ENCODE data around the gene ARVCF. TPM values are rescaled to one million over a fixed set of nuclear protein-coding genes. Genes with fewer than 3 reads are reported as not detected.

The ARVCF gene
- total RNA-seq, 4 donors from 2014 or later: 32.5 to 61.5 (median 39.5) TPM

DNA sequence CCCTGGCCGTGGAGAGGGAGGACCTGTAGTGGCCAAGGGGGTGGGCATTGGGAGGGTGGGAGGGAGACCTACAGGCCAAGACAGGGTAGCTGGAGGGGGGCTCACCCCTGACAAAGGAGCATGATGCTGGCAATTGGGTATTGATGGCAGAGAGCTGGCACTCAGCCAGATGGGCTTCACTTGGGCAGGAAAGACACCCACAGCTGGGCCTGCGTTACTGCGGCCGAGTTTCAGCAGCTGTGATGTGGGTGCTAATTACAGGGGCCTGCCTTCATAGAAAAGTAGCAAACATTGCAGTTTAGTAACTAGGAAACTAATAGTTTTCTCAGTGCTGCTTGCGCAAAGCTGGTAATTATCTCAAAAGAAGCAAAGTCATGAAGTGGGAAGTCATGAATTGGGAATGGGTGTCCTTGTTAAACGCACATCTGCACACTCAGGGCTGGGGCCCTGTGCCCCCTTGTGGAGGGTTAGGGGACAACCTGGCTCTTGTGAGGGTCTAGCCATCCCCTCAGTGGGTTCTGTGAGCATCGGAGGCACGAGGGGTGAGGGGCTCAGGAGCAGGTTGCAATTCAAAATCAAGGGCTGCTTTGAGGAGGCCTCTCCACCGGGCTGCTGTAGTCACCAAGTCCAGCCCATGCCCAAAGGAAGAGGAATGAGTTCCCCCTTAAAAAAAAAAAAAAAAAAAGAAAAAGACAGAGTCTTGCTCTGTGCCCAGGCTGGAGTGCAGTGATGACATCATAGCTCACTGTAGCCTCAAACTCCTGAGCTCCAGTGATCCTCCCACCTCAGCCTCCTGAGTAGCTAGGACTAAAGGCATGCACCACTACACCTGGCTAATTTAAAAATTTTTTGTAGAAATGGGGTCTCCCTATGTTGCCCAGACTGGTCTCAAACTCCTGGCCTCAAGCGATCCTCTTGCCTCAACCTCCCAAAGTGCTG is 50.6 kb downstream of the ARVCF start:
- Histone ChIP-seq H3K36me3 (peaks cover 0 to 81% of the 10 kb centered on the region in 2 donors), H3K4me1 (peaks cover 0 to 34% (median 13%) of the 10 kb centered on the region in 3 donors), H3K27ac (peak overlapping the region in 1 of 4 donors; percentile 4), H3K9me3 (no peaks in the 10 kb centered on the region), H3K4me3 (no peak overlapping the region), H3K27me3 (no peaks in the 10 kb centered on the region)
- no peak for ATAC-seq
- TF ChIP-seq EP300 (IDR thresholded peaks at IDR 0.05) (no peak), POLR2AphosphoS5 (IDR thresholded peaks at IDR 0.05) (no peak)
- WGBS, 2 donors (ENCODE audit: low coverage in 1 of 2): 67 to 87% methylated on average over 3 to 4 of the region's 10 CpGs

DNA sequence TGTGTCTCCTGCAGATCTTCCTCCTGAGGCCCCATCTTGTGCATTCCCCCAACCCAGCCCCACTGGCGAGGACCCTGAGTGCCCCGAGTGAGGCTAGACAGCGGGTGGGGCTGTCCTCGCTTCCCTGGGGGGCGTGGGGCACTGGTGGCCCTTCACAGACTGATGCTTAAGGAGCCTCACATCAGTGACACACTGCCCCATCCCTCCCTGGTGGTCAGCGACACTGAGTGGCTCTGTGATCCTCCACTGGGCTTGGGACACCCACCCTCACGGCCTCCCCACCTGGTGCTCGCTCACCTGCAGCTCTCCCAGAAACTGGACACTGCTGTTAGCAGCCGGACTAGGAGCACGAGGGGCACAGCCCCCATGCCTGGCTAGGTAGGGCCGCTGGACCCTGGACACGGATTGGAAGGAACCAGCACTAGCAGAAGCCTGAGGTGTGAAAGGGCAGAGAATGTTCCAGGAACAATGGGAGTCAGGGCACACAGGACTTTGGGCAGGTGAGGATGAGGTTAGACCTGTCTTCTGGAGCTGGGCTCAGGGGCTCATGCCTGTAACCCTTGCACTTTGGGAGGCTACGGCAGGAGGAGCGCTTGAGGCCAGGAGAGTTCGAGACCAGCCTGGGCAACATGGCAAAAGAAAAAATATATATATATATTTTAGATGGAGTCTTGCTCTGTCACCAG is 51.8 kb downstream of the ARVCF start:
- Histone ChIP-seq H3K36me3 (peaks cover 0 to 71% of the 10 kb centered on the region in 2 donors), H3K27ac (no peak overlapping the region), H3K4me1 (peaks cover 0 to 36% (median 14%) of the 10 kb centered on the region in 3 donors), H3K9me3 (no peaks in the 10 kb centered on the region), H3K27me3 (no peaks in the 10 kb centered on the region), H3K4me3 (no peak overlapping the region)
- whole genome bisulfite sequencing, 2 donors (ENCODE audit: low coverage in 1 of 2): 76 to 89% methylated on average over 3 to 5 of the region's 15 CpGs
- ATAC-seq: no peak
- TF ChIP-seq POLR2A (IDR thresholded peaks at IDR 0.05): no peak
- TF ChIP-seq POLR2AphosphoS5 (IDR thresholded peaks at IDR 0.05): no peak
- TF ChIP-seq, protein P1, sequence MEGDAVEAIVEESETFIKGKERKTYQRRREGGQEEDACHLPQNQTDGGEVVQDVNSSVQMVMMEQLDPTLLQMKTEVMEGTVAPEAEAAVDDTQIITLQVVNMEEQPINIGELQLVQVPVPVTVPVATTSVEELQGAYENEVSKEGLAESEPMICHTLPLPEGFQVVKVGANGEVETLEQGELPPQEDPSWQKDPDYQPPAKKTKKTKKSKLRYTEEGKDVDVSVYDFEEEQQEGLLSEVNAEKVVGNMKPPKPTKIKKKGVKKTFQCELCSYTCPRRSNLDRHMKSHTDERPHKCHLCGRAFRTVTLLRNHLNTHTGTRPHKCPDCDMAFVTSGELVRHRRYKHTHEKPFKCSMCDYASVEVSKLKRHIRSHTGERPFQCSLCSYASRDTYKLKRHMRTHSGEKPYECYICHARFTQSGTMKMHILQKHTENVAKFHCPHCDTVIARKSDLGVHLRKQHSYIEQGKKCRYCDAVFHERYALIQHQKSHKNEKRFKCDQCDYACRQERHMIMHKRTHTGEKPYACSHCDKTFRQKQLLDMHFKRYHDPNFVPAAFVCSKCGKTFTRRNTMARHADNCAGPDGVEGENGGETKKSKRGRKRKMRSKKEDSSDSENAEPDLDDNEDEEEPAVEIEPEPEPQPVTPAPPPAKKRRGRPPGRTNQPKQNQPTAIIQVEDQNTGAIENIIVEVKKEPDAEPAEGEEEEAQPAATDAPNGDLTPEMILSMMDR (IDR thresholded peaks at IDR 0.05): no peak

DNA sequence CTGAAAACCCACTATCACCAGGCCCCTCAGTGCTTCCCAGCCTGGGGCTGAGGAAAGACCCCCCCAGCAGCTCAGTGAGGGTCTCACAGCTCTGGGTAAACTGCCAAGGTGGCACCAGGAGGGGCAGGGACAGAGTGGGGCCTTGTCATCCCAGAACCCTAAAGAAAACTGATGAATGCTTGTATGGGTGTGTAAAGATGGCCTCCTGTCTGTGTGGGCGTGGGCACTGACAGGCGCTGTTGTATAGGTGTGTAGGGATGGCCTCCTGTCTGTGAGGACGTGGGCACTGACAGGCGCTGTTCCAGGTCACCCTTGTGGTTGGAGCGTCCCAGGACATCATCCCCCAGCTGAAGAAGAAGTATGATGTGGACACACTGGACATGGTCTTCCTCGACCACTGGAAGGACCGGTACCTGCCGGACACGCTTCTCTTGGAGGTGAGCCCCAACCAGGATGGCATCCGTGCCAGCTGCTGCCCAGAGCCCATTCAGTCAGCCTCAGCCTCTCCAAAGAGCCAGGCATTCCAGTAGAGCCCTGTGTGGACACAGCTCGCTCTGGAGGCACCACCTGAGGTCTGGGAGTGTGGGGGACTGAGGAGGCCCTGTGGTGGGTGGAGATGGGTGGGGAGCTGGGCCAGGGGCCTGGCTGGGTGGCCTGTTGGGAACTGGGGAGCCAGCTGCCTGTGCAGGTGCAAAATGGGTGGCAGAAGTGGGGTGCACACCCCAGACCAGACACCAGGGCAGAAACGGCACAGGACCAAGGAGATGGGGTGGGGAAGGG is 52.6 kb downstream of the ARVCF start:
- peaks cover 0 to 64% of the 10 kb centered on the region in 2 donors for H3K36me3 ChIP-seq
- peaks cover 0 to 44% (median 22%) of the 10 kb centered on the region in 3 donors for H3K4me1 ChIP-seq
- H3K27me3 ChIP-seq: no peaks in the 10 kb centered on the region
- WGBS, 2 donors (ENCODE audit: low coverage in 1 of 2): 63% methylated on average over 2 of the region's 12 CpGs; no CpG with 5 or more reads in 1 of the 2 donors
- H3K4me3 ChIP-seq: no peak overlapping the region
- no peak for TF ChIP-seq POLR2A (IDR thresholded peaks at IDR 0.05)
- TF ChIP-seq, protein P1 (IDR thresholded peaks at IDR 0.05): no peak
- TF ChIP-seq EP300 (IDR thresholded peaks at IDR 0.05): no peak
- no peak for TF ChIP-seq POLR2AphosphoS5 (IDR thresholded peaks at IDR 0.05)
- no peaks in the 10 kb centered on the region for H3K9me3 ChIP-seq
- no peak overlapping the region for H3K27ac ChIP-seq
- no peak for ATAC-seq

DNA sequence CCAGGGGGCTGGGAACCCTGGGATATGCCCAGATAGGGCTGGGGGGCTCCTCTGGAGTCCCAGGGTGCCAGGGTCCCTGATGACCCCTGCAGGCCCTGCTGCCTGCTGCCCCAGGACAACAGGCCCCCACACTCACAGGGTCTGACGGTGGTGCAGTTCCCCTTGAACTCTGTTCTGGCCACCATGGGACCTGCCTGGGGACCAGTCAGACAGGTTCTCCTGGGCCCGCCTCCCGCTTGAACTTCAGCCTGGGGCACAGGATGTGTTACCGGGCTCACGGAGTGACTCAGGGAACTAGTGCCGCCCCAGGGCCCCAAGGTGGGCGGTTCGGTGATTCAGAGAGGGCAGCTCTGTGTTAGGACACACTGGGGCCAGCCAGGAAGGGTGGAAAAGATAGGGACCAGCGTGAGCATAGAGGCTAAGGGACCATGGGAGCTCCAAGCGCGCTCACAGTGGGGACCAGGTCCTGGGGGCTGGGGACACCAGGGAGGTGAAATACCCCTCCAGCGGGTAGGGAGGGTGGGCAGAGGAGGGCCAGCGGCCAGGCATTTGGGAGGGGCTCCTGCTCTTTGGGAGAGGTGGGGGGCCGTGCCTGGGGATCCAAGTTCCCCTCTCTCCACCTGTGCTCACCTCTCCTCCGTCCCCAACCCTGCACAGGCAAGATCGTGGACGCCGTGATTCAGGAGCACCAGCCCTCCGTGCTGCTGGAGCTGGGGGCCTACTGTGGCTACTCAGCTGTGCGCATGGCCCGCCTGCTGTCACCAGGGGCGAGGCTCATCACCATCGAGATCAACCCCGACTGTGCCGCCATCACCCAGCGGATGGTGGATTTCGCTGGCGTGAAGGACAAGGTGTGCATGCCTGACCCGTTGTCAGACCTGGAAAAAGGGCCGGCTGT is 53.5 kb downstream of the ARVCF start:
- Histone ChIP-seq H3K4me3 (no peak overlapping the region), H3K4me1 (peaks cover 0 to 53% (median 27%) of the 10 kb centered on the region in 3 donors), H3K36me3 (peaks cover 0 to 55% of the 10 kb centered on the region in 2 donors), H3K27ac (no peak overlapping the region), H3K27me3 (no peaks in the 10 kb centered on the region), H3K9me3 (no peaks in the 10 kb centered on the region)
- 64 to 90% methylated on average over 2 to 5 of the region's 30 CpGs for WGBS, 2 donors (ENCODE audit: low coverage in 1 of 2)
- TF ChIP-seq POLR2AphosphoS5 (IDR thresholded peaks at IDR 0.05): no peak
- no peak for ATAC-seq

DNA sequence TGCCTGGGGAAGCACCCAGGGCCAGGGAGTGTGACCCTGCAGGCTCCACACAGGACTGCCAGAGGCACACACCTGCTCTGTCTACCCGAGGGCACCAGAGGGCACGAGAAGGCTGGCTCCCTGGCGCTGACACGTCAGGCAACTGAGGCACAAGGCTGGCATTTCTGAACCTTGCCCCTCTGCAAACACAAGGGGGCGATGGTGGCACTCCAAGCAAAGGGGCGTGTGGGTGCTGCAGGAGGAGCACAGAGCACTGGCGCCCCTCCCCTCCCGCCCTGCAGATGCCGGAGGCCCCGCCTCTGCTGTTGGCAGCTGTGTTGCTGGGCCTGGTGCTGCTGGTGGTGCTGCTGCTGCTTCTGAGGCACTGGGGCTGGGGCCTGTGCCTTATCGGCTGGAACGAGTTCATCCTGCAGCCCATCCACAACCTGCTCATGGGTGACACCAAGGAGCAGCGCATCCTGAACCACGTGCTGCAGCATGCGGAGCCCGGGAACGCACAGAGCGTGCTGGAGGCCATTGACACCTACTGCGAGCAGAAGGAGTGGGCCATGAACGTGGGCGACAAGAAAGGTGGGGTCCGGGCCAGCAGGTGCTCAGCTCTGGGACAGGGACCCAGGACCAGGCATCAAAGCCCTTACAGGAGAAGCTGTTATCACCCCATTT is 54.2 kb downstream of the ARVCF start:
- Histone ChIP-seq H3K4me1 (peaks cover 0 to 55% (median 27%) of the 10 kb centered on the region in 3 donors), H3K36me3 (peaks cover 0 to 47% of the 10 kb centered on the region in 2 donors), H3K27me3 (no peaks in the 10 kb centered on the region), H3K4me3 (no peak overlapping the region), H3K27ac (no peak overlapping the region), H3K9me3 (no peaks in the 10 kb centered on the region)
- TF ChIP-seq, protein P1 (IDR thresholded peaks at IDR 0.05): peak in 3 of 4 experiments; percentile 27 to 62 (median 35)
- TF ChIP-seq POLR2A (IDR thresholded peaks at IDR 0.05) (no peak), POLR2AphosphoS5 (IDR thresholded peaks at IDR 0.05) (no peak), EP300 (IDR thresholded peaks at IDR 0.05) (no peak)
- no CpG with 5 or more reads among the region's 22 CpGs for WGBS, 2 donors (ENCODE audit: low coverage in 1 of 2)
- peak; percentile 23 for ATAC-seq

Data from gastroesophageal sphincter (tissue), 4 donors.